Muscle of leg (tissue), 11 donors: Measurements from ENCODE around the gene SIN3B. TPM values are rescaled to one million over a fixed set of nuclear protein-coding genes. Genes with fewer than 3 reads are reported as not detected.
"Not testable (repeated sequence)": the region's sequence is repeated elsewhere in the genome, so short reads cannot be mapped to it uniquely, and the experiment has no call there.

ENCODE experiments used
- DNase-seq: peaks from one replicate; pipeline ENCODE4 v3.0.0; 2013
- H3K27ac ChIP-seq: one replicate; pipeline ENCODE4 v1.5.1; 2013; ENCODE audit warnings: mild to moderate bottlenecking, low read length, control low read depth
- H3K27me3 ChIP-seq: one replicate; pipeline ENCODE4 v1.6.1; 2013; ENCODE audit warnings: low read length; ENCODE audit not compliant: control insufficient read depth, insufficient read depth
- H3K36me3 ChIP-seq: one replicate; pipeline ENCODE4 v1.6.1; 2013; ENCODE audit warnings: low read length; ENCODE audit not compliant: control insufficient read depth, insufficient read depth
- H3K4me1 ChIP-seq: one replicate; pipeline ENCODE4 v1.6.1; 2013; ENCODE audit warnings: low read length; ENCODE audit not compliant: control insufficient read depth, insufficient read depth
- H3K4me3 ChIP-seq: one replicate; pipeline ENCODE4 v1.5.1; 2013; ENCODE audit warnings: low read length, control low read depth
- H3K9me3 ChIP-seq: replicated peaks from 2 replicates; pipeline ENCODE4 v1.6.1; 2013; ENCODE audit warnings: low read depth, low read length; ENCODE audit not compliant: control insufficient read depth
- WGBS: methylation state at CpG from one replicate; pipeline ENCODE4 v1.1.5; 2013; ENCODE audit warnings: missing lambda C conversion rate; ENCODE audit not compliant: insufficient coverage; 5-methylcytosine and 5-hydroxymethylcytosine counted together
- polyA plus RNA-seq, 8 donors: library from polyadenylated mRNA; unstranded; fragments of 120-200 nt; gene quantifications; one replicate each; pipeline versions ENCODE4 v1.2.1 to v1.2.3, GENCODE V29; 2013; ENCODE audit warnings: inconsistent platforms in 1 of 8, low replicate concordance in 1 of 8; ENCODE audit not compliant: insufficient read length in 8 of 8, insufficient read depth in 1 of 8
- total RNA-seq: library from RNA; stranded (reverse); fragments of 120-200 nt; gene quantifications from one replicate; pipeline ENCODE4 v1.2.4, GENCODE V29; 2013

The SIN3B gene
- total and polyA plus RNA-seq, 9 donors = 15.0 to 50.1 (median 39.6) TPM

DNA sequence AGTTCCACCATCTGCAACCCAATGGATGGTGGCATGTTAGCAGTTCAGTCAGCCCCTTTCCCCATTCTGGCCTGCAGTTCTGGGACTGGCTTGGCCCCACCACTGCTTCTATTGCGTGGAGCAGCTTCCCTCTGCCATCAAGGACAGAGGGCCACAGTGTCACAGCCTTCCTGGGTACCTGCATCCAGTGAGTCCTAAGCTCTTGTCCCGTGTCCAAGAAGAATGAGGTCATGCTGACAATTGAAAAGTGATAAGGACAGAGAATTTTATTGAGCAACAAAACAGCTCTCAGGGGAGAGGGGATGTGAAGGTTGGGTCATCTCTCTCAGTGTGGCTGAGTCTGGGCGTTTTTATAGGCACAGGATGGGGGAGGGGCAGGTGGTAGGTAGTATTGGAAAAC lies 33.5 kb upstream of the SIN3B start:
- Histone ChIP-seq H3K9me3 (peaks cover 5% of the 10 kb centered on the region), H3K27me3 (no peaks in the 10 kb centered on the region), H3K36me3 (no peaks in the 10 kb centered on the region), H3K27ac (no peak overlapping the region), H3K4me3 (no peak overlapping the region), H3K4me1 (no peaks in the 10 kb centered on the region)
- 72% methylated on average over 3 of the region's 3 CpGs for WGBS
- DNase-seq = no peak

DNA sequence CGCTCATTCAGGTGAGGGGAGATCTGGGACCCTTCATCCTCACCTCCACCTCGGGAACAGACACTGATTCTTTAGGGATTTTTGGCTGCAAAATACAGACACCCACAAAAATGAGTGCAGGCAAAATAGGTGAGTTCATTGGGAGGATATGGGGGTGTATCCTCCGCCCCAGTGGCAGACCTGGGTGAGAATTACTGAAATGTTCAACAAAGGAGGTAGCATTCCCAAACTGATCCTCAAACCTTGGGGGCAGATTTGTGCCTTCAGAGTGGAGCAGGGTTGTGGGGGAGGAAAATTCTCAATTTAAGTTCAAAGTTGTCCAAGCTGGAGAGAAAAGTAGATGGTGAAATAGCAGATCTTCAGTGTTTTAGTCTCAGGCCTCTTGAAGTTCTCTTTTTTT lies 31.3 kb upstream of the SIN3B start:
- DNase-seq = no peak
- Histone ChIP-seq H3K4me3 (no peak overlapping the region), H3K4me1 (no peaks in the 10 kb centered on the region), H3K36me3 (no peaks in the 10 kb centered on the region), H3K9me3 (peaks cover 5% of the 10 kb centered on the region), H3K27ac (no peak overlapping the region), H3K27me3 (no peaks in the 10 kb centered on the region)
- 100% methylated on average over 1 of the region's 3 CpGs for WGBS

DNA sequence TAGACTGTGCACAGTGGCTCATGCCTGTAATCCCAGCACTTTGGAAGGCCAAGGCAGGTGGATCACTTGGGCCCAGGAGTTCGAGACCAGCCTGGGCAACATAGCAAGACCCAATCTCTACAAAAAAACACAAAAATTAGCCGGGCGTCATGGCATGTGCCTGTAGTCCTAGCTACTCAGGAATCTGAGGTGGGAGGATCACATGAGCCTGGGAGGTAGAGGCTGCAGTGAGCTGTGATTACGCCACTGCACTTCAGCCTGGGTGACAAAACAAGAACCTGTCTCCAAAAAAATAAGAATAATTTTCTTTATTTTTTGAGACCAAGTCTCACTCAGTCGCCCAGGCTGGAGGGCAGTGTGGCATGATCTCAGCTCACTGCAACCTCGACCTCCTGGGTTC lies 30.9 kb upstream of the SIN3B start:
- H3K4me3 ChIP-seq, H3K4me1 ChIP-seq, DNase-seq, H3K27ac ChIP-seq, H3K36me3 ChIP-seq, H3K27me3 ChIP-seq, H3K9me3 ChIP-seq: not testable (repeated sequence)
- 100% methylated on average over 1 of the region's 6 CpGs for WGBS

DNA sequence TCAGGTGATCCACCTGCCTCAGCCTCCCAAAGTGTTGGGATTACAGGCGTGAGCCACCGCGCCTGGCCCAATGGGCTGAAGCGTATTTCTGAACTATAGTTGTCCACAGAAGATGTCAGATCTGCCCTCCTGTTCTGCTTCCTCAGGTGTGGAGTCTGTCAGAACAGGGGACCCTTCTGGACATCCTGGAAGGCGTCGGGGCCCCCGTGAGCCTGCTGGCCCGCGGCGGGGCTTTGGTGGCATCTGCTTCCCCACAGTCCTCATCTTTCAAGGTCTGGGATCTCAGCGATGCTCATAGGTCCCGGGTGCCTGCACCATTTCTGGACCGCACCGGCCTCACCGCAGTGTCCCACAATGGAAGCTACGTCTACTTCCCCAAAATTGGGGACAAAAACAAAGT lies 29.5 kb upstream of the SIN3B start:
- H3K36me3 ChIP-seq = no peaks in the 10 kb centered on the region
- H3K4me1 ChIP-seq = no peaks in the 10 kb centered on the region
- H3K27ac ChIP-seq = no peak overlapping the region
- H3K4me3 ChIP-seq = no peak overlapping the region
- DNase-seq = no peak
- peaks cover 5% of the 10 kb centered on the region for H3K9me3 ChIP-seq
- 95% methylated on average over 10 of the region's 16 CpGs for WGBS
- H3K27me3 ChIP-seq = no peaks in the 10 kb centered on the region

DNA sequence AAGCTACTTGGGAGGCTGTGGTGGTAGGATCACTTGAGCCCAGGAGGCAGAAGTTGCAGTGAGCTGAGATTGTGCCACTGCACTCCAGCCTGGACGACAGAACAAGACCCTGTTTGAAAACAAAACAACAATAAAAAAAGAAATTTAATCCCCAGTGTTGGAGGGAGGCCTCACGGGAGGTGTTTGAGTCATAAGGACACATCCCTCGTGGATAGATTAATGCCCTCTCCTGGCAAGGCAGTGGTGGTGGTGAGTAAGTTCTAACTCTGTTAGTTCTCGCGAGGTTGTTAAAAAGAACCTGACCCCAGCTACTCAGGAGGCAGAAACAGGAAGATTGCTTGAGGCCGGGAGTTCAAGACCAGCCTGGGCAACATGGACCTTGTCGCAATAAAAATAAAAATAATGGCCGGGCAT lies 27.6 kb upstream of the SIN3B start:
- 72% methylated on average over 7 of the region's 8 CpGs for WGBS
- no peaks in the 10 kb centered on the region for H3K27me3 ChIP-seq
- no peaks in the 10 kb centered on the region for H3K9me3 ChIP-seq
- no peak overlapping the region for H3K27ac ChIP-seq
- no peaks in the 10 kb centered on the region for H3K36me3 ChIP-seq
- H3K4me1 ChIP-seq = no peaks in the 10 kb centered on the region
- no peak for DNase-seq
- no peak overlapping the region for H3K4me3 ChIP-seq

DNA sequence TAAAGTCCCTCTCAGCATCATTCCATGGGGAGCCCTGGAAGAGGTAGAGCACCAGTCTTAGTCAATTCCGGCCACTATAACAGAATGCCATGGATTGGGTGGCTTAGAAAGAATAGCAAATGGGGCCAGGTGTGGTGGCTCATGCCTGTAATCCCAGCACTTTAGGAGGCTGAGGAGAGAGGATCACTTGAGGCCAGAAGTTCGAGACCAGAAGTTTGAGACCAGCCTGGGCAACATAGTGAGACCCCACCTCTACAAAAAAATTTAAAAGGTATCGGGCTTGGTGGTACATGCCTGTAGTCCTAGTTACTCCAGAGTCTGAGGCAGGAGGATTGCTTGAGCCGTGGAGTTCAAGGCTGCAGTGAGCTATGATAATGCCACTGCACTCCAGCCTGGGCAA lies 25.0 kb upstream of the SIN3B start:
- no peaks in the 10 kb centered on the region for H3K4me1 ChIP-seq
- H3K36me3 ChIP-seq = no peaks in the 10 kb centered on the region
- H3K9me3 ChIP-seq = no peaks in the 10 kb centered on the region
- no CpG with 5 or more reads among the region's 4 CpGs for WGBS
- H3K27ac ChIP-seq = no peak overlapping the region
- H3K4me3 ChIP-seq = no peak overlapping the region
- no peaks in the 10 kb centered on the region for H3K27me3 ChIP-seq
- no peak for DNase-seq

DNA sequence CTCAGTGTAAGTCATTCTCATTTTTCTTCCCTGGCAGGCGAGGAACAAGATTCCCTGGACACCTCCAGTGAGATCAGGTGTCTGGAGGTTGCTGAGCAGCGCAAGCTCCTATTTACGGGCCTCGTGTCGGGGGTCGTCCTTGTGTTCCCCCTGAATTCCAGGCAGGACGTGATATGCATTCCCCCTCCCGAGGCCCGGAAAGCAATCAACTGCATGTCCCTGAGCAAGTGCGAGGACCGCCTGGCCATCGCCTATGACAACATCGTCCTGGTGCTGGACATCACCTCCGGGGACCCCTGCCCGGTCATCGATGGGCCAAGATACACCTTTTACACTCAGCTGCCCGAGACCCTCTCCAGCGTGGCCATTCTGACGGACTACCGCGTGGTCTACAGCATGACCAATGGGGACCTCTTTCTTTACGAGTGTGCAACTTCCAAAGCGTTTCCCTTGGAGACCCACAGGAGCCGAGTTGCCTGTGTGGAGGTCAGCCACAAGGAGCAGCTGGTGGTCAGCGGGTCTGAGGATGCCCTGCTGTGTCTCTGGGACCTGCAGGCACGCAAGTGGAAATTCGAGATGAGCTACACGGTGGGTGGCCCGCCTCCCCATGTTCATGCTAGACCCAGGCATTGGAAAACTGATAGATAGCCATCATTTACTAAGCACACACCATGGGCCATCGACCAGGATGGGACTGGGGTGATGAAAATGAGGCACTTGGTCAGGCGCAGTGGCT lies 21.5 kb upstream of the SIN3B start:
- Histone ChIP-seq H3K4me1 (no peaks in the 10 kb centered on the region), H3K36me3 (no peaks in the 10 kb centered on the region), H3K27ac (no peak overlapping the region), H3K4me3 (no peak overlapping the region), H3K9me3 (no peaks in the 10 kb centered on the region), H3K27me3 (no peaks in the 10 kb centered on the region)
- DNase-seq = no peak
- 76% methylated on average over 25 of the region's 31 CpGs for WGBS

DNA sequence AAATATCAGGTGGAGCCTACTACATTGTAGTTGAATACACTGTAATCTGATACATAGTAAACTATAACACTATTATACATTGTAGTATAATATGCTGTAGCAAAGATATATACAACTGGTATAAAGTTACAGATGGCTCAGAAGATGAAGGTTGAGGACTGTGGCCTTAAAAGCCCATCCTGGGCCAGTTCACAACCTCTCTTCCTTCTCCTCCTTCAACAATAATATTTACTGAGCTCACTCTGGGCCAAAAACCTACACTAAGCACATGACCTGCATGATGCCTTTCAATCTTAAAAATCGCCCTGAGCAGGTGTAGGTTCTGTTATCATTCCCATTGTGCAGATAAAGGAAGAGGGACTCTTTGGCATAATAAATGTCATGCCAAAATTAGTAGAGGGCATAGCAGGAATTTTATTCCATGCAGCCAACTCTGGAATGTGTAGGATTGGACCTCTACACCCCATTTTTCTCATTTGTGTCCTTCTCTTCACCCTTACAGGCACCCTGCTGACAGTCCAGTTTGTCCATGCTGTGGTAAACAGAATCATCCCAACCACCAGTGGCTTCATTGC lies 14.6 kb upstream of the SIN3B start:
- no peaks in the 10 kb centered on the region for H3K27me3 ChIP-seq
- H3K4me3 ChIP-seq = no peak overlapping the region
- peaks cover 33% of the 10 kb centered on the region for H3K9me3 ChIP-seq
- H3K36me3 ChIP-seq = no peaks in the 10 kb centered on the region
- no peaks in the 10 kb centered on the region for H3K4me1 ChIP-seq
- DNase-seq = no peak
- H3K27ac ChIP-seq = no peak overlapping the region
- WGBS = no CpG with 5 or more reads among the region's 1 CpG

DNA sequence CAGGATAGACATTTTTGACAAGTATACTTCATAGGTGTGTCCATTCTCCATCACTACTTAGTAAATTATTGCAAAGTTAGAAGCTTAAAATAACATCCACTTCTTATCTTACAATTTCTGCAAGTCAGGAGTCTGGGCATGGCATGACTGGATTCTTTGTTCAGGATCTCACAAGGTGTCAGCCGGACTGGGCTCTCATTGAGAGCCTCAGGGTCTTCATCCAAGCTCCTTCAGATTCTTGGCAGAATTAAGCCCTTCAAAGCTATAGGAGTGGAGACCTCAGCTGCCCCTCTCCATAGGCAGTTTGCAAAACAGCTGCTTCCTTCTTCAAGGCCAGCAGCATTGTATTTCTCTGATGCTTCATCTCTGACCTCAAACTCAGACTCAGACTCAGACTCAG lies 9.1 kb upstream of the SIN3B start:
- H3K4me3 ChIP-seq = no peak overlapping the region
- no peak overlapping the region for H3K27ac ChIP-seq
- H3K9me3 ChIP-seq = peaks cover 15% of the 10 kb centered on the region
- DNase-seq = no peak
- WGBS = 100% methylated on average over 1 of the region's 1 CpG
- no peaks in the 10 kb centered on the region for H3K27me3 ChIP-seq
- H3K4me1 ChIP-seq = peaks cover 4% of the 10 kb centered on the region
- H3K36me3 ChIP-seq = no peaks in the 10 kb centered on the region

DNA sequence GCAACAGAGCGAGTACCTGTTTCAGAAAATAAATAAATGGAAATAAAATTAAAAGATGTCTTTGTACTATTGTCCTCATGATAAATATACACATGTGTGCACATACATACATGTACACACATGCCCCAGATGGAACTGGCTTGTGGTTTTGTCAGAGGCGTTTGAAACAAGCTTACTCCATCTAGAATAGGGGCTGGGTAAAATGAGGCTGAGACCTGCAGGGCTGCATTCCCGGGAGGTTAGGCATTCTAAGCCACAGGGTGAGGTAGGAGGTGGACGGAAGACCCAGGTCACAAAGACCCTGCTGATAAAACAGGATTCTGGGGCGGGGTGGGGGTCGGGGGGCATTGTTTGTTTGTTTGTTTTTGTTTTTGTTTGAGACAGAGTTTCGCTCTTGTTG lies 8.1 kb upstream of the SIN3B start:
- Histone ChIP-seq H3K4me3 (no peak overlapping the region), H3K36me3 (no peaks in the 10 kb centered on the region), H3K27me3 (no peaks in the 10 kb centered on the region), H3K27ac (no peak overlapping the region), H3K4me1 (peaks cover 13% of the 10 kb centered on the region), H3K9me3 (peaks cover 5% of the 10 kb centered on the region)
- DNase-seq = no peak
- WGBS = 87% methylated on average over 3 of the region's 7 CpGs
